GM21723 (cell line): Measurements from ENCODE around the gene LIPG.

Experiments used
- ATAC-seq: cut with Tn5 transposase; IDR thresholded peaks from one replicate; pipeline ENCODE4 v1.9.1; 2021; ENCODE audit warnings: mild to moderate bottlenecking, moderate library complexity; ENCODE audit not compliant: unreplicated experiment

The LIPG gene

DNA sequence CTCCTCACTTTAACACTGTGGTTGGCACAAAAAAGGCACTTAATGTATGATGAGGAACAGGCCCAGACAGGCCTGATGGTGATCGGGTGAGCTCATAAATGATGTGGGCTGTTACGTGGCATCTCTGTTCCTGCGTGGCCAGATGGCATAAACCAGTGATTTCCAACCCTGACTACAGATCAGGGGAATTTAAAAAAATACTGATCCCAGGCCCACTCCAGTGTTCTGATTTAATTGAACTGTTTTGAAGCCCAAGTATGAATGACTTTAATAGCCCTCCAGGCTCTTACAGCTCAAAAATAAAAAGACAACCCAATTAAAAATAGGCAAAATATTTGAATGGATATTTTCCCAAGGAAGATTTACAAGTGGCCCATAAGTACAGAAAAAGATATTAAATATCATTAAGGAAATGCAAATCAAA, 48.2 kb downstream of the LIPG start:
- ATAC-seq: no peak

DNA sequence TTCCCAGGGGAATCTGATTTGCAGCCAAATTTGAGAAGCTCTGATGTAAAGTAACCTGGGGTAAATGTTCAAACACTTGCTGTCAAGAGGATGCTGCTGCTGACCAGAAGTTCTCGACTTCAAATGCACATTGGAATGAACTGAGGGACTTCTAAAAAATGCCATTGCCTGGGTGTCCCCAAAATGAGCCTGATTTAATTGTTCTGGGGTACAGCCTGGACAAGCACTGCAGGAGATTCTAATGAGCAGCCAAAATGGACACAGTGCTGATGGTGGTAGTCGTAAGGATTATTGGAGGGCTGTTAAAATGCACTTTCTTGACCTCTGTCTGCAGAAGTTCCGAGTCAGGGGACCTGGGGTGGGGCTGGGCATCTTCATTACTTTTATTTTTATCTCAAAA, 49.5 kb downstream of the LIPG start:
- no peak for ATAC-seq

DNA sequence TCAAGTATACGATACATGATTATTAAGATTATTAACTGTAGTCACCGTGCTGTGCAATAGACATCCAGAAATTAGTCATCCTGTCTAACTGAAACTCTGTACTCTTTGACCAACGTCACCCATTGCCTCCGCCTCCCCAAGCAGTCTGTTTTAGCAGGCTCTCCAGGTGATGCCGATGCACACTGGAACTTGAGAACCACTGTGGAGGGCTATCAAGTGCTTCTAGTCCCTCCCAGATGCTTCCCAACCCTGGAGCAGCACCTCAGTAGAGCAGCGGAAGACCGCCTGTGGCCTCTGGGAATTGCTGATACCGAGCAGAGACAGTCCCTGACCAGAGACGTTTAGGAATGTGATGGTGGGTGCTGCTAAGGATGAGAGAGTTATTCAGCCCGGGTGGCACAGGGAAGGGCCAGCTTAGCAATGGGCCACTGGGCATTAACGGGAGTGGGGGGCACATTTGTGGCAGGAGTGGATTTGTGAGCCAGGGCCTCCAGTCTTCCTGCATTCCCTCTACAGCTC, 50.7 kb downstream of the LIPG start:
- no peak for ATAC-seq

DNA sequence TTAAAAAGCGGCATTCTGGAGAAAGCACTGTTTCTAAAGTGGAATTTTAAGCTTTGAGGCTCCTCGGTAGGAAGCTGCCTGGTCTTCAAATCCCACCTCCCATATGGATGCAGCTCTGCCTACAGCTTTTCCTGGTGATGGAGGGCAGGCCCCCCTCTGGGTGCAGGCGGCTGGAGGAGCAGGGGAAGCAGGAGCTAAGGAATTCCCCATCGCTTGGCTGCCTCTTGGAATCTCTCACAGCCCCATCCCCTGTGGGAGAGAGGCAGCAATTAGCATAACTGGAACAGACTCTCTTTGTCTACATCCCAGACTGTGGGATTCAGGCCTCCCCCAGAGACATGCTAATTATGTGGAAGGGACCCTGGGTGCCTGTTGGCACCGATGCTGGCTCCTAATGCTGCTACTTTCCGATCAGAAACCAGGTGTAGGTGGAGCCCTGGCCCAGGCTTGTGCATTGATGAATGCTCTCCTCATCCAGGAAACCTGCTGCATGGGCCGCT, 51.3 kb downstream of the LIPG start:
- ATAC-seq: no peak

DNA sequence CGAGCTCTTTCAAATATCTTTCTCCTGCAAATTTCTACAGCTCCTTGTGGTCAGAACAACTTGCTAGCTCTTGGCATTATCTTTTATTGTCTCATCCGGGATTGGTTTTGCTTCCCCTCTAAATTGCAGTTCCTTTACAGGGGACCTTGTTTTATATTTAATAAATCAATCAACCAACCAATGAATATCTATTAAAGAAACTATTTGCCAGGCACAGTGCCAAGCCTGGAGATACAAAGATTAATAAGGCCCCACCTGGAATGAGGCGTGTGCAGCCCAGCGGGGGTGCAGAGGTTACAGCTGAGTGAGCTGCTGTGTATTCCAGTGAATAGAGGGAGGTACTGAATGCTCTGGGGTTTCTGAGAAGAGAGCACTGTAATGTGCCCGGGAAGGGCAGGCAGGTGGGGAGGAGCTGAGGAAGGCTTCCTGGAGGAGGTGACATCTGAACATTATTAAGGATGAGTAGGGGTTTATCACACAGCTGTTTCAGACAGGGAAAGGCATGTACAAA, 51.8 kb downstream of the LIPG start:
- no peak for ATAC-seq

DNA sequence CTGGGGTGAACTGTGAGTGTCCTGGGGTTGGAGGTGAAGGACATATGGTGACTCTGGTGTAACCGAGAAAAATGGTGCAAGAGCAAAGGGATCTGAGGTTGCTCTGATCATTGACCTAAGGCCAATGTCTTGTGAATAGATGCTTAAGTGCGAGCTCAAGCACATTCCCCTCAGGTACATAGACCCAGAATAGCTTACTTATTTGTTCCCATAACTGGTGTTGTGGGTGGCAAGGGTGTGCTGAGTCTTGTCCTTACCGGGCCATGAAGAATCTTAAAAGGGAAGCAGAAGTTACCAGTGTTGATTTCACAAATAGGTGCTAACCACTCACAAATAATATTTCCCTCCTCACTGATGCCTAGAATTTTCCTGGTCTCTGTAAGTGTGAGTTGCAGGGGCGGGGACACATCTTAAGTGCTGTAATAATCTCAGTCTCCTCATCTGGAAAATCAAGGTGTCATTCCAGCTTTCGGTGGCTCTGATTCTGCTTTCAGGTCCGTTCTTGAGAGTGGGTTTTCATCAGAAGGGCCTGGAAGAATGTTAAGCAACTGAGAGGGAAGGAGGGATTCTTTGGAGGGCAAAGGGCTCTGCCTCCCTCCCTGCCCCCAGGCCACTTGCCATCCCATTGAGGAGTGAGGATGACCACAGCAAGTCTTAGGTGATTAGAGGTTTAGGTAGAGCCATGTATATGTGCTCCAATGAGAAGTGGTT, 54.9 kb downstream of the LIPG start:
- no peak for ATAC-seq

DNA sequence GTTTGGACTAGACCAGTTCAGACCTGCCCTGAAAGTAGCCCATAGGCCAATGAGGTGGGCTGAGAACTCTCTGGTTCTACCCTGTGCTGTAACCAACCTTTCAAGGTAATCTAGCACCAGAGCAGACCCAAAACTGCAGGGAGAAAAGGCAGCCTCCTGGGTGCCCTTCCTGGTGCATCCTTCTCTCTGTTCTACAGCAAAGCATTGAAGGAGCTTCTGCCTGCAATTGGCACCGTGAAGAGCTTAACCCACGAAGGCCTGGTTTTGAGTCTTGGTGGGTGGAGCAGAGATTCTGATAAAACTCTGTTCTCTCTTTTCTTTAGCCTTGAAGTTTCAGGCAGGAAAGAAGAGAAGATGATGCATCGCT, 55.5 kb downstream of the LIPG start:
- ATAC-seq: no peak

DNA sequence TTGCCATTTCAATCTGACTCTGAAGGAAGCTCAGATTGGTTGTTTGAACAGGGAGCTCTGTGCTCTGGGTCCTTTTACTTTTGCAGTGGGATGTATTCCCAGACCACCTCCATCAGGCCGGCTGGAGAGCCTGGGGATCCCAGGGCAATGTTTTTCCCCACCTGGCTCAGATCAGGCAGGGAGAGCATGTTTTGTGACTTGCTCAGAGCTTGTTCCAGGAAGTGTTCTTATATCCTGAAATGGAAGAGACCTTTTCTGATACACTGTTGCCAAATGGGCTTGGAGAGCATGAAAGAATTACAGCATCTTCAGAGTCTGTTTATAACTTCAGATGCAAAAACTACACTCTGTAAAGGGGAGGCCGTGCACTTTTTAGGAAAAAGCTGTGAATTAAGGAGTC, 56.0 kb downstream of the LIPG start:
- ATAC-seq: no peak

DNA sequence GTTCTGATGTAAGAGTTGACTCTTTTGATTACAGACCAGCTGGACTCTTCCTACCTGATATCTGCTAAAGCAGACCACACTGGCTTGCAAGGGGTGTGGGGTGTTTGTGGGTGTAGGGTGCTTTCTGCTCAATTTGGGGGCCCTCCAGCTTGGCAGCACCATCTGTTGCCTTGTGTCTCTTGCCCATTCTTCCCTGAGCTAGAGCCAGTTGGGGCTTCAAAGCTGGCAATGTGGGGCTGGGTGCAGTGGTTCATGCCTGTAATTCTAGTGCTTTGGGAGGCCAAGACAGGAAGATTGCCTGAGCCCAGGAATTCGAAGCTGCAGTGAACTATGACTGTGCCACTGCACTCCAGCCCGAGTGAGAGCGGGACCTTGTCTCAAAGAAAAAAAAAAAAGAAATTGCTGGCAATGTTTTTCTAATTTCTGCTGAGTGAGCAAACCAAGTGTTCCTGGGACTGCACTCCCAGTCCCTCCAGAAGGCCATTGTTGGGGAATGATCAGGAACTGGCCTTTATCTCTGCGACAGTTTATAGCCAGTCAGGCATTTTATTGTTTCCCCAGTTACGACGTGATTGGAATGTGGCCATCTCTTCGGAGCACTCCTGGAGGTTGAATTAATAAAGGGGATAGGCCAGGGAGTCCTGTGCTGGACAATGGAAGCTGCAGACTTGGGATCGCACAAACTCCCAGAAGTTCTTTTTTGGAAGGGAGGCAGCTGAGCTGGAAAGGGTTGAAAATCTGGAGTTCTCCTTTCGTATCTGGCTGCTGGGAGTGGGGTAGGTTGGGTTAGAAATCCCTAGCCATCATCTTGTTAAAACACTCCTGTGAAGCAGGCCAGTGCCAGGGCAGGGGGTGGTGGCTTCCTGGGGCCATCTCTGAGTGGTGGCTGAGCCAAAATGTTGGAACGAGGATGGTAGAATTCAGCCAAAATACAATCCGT, 57.2 kb downstream of the LIPG start:
- no peak for ATAC-seq

DNA sequence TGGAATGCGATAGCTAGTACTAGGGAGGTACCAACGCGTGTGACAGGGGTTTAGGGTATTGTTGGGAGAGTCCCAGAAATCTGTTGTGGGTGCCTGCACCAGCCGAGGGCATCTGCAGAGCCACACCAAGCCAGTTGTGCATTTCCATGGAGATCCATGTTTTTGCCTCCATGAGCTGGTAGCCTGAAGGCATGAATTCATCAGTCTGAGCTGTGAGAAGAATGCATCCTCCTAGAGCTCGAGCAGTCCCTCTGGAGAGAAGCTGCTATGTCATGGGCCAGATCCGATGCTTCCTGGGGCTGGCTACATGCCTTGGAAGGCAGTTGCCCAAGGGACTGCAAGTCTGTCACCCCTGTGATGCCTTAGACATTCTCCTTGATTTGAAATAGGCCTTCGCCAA, 57.9 kb downstream of the LIPG start:
- ATAC-seq: no peak

DNA sequence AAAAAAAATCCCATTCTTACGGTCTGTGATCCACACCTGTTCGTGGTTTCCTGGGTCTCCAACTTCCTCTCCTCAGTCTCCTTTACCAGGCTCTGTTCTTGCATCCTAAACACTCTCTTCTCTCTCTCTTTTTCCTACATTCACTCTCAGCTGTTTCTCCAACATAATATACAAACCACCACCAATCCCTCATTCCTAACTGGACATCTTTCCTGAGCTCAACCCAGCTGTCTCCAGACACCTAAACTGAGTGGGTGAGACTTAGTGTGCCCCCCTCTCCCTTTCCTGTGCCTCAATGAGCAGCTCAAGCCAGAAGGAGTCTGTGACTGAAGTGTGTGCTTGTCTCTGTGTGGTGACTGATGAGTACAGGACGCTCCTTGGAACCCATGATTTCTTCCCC, 59.4 kb downstream of the LIPG start:
- ATAC-seq: no peak

DNA sequence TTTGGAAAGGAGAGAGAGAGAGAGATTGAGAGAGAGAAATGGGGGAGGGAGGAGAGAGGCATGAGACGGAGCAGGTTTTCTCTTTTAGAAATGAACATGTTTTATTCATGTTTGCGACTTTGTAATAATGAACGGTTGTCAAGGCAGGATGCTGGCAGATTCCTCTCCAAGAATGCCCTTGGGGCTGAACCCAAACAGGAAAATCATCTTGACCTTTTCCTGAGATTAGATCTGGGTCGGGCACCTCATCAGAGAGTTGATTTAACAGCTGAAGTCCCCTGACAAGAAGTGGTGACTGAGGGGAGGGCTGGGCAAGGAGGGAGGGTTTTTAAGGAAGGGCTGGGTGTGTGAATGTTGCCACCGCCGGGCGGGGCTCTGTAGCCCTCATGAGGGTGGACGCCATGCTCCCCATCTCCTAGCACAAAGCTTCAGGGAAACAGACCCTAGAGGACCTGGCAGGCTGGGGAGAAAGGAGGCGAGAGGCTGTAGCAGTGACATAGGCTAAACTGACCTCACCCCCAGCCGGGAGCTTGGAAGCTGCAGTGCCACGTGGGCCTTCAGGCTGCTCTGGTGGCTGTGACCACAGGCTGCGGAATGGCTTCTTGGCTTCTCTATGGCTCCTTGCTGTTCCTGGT, 60.0 kb downstream of the LIPG start:
- ATAC-seq: no peak

DNA sequence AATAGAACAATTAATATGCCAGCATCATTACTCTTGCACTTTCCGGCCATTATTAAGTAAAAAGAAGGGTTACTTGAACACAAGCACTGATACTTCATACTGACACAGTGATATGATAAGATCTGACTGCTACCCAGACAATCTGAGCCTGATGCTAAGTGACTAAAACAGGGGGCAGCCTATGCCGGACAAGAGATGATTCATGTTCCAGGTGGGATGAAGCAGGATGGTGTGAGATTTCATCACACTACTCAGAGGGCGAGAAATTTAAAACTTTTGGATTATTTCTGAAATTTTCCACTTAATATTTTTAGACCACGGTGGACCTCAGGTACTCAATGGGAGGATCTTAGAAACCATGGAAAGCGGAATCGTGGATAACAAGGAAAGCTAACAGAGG, 61.7 kb downstream of the LIPG start:
- ATAC-seq: no peak

DNA sequence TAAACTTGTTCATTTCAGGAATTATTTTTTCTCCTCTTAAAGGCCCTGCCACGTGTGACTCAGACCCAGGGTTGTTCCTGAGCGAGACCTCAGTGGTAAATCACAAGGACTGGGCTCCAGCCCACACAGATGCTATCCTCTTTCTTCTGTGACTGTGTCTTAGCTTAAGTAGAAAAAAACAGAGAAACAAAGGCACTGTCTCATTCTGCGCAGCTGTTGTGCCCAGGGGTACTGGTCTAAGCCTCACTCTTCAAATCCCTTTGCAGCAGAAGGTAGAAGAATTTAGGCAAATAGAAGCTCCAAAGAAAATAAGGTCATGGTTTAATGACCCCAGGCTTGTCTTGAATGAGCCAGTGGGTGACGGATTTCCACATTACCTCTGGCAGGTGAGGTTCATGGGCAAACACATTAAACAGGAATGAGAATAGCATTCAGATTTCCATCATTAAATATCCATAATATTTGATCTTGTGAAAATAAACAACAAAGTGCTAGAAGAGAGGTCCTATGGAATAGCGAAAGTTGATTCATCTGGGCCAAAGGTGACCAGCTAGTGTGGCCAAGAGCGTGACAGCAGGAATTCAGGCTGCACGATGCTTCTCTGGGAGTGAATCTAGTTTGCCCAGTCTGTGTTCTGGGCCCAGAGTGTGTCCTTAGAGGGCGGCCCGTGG, 63.3 kb downstream of the LIPG start:
- no peak for ATAC-seq

DNA sequence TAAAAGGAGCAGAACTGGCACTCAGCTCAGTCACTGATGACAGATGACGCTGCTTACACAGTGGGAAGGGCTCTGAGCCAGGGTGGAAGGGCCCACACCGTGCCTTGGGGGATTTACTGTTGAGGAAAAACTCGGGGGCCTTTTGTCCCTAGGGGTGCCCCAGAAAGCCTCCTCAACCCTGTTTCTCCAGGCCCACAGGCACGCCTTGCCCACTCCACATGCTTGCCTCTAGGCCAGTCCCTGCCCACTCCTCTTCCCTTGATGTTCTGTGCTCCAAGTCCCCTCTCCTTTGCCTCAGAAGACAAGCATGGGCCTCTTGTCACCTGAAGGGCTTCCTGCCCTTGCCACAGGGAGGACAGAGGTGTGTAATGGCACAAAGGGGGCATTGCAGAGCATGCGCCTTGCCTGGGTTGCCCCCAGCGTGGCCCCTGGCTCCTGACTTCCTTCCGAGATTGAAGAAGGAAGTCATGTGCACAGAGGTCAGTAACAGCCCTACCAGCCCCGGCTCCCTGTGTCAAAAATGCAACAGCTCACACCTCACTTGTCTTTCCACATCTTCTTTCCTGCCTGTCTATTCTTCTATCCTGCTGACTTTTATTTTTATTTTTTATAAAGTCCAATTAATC, 65.1 kb downstream of the LIPG start:
- ATAC-seq: no peak

DNA sequence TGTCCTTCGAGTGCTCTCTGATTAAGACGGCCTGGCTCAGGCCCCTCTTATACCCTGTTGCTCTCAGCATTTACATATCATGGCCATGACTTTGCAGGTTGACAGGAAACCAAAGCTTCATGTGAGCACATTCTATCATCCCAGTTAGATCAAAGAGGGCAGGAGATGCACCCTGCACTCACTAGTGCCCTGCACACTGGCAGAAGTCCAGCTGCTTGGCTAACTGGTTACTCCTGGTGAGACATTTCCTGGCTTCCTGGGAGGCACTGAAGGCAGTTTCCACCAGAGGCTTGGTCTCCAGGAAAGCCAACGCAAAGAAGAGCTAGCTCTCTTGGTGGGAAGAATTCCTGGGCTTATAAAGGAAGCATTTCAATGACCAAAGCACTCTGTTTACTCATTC, 66.3 kb downstream of the LIPG start:
- ATAC-seq: no peak

DNA sequence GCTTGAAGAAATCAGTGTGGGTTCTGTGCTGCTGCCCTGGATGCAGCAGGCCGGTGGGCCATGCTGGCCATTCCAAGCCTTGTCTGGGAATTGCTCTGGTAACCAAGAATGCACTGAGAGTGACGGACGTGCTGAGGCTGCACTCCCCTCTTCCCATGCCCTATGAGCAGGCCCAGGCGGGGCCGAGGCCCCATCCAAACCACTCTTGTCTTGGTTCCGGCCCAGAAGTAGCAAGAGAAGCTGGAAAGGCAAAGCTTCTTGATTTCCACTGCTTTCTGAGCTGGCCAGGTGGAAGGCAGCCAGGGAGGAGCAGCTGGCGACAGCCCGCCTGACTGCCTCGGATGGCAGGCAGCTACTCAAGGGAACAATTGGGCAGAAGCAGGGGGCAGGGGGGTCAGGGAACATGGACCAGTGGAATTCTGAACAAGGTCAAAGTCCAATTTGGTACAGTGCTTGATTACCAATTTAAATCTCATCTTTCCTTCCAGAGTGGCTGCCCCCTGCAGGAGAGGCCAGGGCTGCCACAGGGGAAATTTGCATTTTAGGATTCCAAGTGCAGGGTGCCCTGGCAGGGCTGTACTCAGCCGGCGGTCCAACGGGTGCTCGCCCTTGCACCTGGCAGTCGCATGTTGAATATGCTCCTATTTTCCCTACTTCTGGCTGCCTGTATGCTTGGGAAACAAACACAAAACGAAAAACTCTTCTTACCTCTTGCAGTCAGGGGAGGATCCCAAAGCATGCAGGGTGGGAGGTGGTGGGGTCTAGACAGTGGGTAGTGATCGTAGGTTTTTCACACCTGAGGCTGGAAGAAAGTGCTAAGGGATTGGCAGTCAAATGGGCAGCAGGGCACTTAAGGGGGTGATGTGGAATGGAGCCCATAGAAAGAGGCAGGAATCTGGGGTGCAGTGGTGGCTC, 67.3 kb downstream of the LIPG start:
- ATAC-seq: no peak

DNA sequence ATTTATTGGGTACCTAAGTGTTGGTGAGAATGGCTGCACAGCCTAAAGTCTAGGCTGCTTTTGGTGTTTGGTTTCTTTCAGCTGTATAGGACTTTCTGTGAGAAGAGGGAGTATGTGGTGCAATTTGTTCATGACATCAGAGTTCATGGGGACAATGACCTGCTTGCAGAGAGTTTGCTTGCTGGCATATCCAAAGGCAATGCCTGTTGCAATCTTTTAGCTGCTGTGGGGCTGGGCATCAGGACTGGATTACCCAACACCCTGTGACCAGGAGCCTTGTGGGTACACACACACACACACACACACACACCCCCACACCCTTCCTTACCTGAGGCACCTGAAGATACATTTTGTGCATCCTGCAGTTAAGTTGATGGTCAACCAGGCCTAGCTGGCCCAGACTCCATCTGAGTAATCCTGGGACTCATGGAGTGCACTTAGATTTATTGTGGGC, 68.4 kb downstream of the LIPG start:
- no peak for ATAC-seq
